H54 (cell line): Measurements from ENCODE around the gene FANCC.
"Not testable (repeated sequence)": the region's sequence is repeated elsewhere in the genome, so short reads cannot be mapped to it uniquely, and the experiment has no call there.

Experiments
- DNase-seq: peaks from one replicate; pipeline ENCODE4 v3.0.0; 2011; ENCODE audit warnings: low spot score, mixed read lengths; ENCODE audit not compliant: insufficient read length
- FAIRE-seq: peaks from 3 replicates; lab custom pipeline; 2011; peaks lifted over from hg19 to GRCh38; lab: Jason Lieb, UNC
- POLR2A ChIP-seq: IDR thresholded peaks from 2 replicates; pipeline ENCODE4 v1.6.1; 2011; ENCODE audit warnings: low read depth, mild to moderate bottlenecking, low read length

Gene FANCC

GRCh38 chr9:95224376-95225019 is 93.0 kb downstream of the FANCC start:
- no peak for DNase-seq
- FAIRE-seq, result peak; percentile 36
- TF ChIP-seq POLR2A, result no peak

GRCh38 chr9:95220352-95220751 is 97.2 kb downstream of the FANCC start:
- FAIRE-seq, DNase-seq: not testable (repeated sequence)

GRCh38 chr9:95218773-95219172 is 98.7 kb downstream of the FANCC start:
- no peak for TF ChIP-seq POLR2A
- no peak for DNase-seq
- FAIRE-seq, result peak; percentile 83

GRCh38 chr9:95217936-95218335 is 99.6 kb downstream of the FANCC start:
- DNase-seq, result no peak
- TF ChIP-seq POLR2A, result no peak
- FAIRE-seq, result peak; percentile 43

GRCh38 chr9:95215336-95215898 is 102.1 kb downstream of the FANCC start:
- FAIRE-seq (peak; percentile 61), DNase-seq (no peak)
- no peak for TF ChIP-seq POLR2A

- FAIRE-seq, result no peak
- DNase-seq, result no peak
- TF ChIP-seq POLR2A, result no peak
These were observed 104.4 kb downstream of the FANCC start for GRCh38 chr9:95213117-95213516.

- DNase-seq (no peak), FAIRE-seq (no peak)
- no peak for TF ChIP-seq POLR2A
These were observed 106.5 kb downstream of the FANCC start for GRCh38 chr9:95211028-95211427.

GRCh38 chr9:95207403-95207802 is 110.1 kb downstream of the FANCC start:
- DNase-seq (no peak), FAIRE-seq (no peak)
- no peak for TF ChIP-seq POLR2A

GRCh38 chr9:95206143-95206542 is 111.4 kb downstream of the FANCC start:
- FAIRE-seq (peak; percentile 90), DNase-seq (no peak)
- no peak for TF ChIP-seq POLR2A

GRCh38 chr9:95204710-95205109 is 112.8 kb downstream of the FANCC start:
- TF ChIP-seq POLR2A, result no peak
- no peak for DNase-seq
- FAIRE-seq, result no peak

- DNase-seq (no peak), FAIRE-seq (no peak)
- no peak for TF ChIP-seq POLR2A
These were observed 113.2 kb downstream of the FANCC start for GRCh38 chr9:95204310-95204709.

GRCh38 chr9:95203019-95203418 is 114.5 kb downstream of the FANCC start:
- not testable (repeated sequence) for FAIRE-seq, DNase-seq

- DNase-seq, result no peak
- peak; percentile 67 for FAIRE-seq
- TF ChIP-seq POLR2A, result no peak
These were observed 115.3 kb downstream of the FANCC start for GRCh38 chr9:95202076-95202681.

GRCh38 chr9:95201206-95201605 is 116.3 kb downstream of the FANCC start:
- FAIRE-seq, result no peak
- DNase-seq, result no peak
- TF ChIP-seq POLR2A, result no peak

- TF ChIP-seq POLR2A, result no peak
- FAIRE-seq (no peak), DNase-seq (no peak)
These were observed 119.7 kb downstream of the FANCC start for GRCh38 chr9:95197692-95198271.
